Right lung (tissue), 5 donors: Measurements from ENCODE around the gene HES7. TPM values are rescaled to one million over a fixed set of nuclear protein-coding genes. Genes with fewer than 3 reads are reported as not detected.

Source experiments
- DNase-seq, 2 donors: peaks; one replicate each; pipeline ENCODE4 v3.0.0-alpha.2; 2013
- polyA plus RNA-seq, 5 donors: library from polyadenylated mRNA; unstranded; fragments of 120-200 nt; gene quantifications; one replicate each; pipeline versions ENCODE4 v1.2.1 to v1.2.3, GENCODE V29; 2013; ENCODE audit warnings: inconsistent platforms in 1 of 5, low replicate concordance in 1 of 5; ENCODE audit not compliant: insufficient read length in 5 of 5, insufficient read depth in 1 of 5

HES7 gene
- polyA plus RNA-seq, 5 donors, result 0.22 TPM; not detected in 4

DNA sequence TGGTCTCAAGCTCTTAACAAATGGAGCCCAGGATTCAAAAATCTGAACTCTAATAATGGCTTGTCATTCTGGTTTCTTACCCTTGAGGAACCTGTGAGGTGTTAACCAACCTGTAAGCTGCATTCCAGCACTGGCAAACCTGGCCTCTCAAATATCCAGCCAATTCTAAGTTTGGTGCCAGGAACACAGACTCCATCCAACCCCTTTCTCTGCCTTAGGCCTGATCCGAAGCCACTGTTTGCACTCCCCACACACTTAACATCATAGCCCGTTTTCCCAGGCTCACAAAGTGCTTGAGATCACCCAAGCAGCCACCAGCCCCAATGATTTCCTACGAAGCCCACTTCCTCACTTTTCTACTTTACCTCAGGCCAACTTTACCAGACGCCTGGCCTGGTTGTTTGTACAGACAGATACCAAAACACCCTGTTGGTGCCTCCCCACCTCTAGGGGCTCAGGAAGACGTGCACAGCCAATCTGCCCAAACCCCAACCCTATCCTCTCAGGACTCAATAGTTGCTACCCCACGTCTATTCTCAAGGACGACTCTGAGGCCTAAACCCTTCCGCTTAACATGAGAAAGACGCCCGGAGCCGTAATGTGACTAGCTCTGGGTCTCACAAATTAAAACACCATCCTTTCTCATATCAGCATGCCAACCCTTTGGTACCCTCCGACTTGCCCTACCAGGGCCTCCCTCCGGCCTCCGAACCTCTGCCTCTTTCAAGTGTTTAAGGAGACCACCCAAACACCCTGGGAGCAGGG lies 31.5 kb upstream of the HES7 start:
- no peak for DNase-seq

DNA sequence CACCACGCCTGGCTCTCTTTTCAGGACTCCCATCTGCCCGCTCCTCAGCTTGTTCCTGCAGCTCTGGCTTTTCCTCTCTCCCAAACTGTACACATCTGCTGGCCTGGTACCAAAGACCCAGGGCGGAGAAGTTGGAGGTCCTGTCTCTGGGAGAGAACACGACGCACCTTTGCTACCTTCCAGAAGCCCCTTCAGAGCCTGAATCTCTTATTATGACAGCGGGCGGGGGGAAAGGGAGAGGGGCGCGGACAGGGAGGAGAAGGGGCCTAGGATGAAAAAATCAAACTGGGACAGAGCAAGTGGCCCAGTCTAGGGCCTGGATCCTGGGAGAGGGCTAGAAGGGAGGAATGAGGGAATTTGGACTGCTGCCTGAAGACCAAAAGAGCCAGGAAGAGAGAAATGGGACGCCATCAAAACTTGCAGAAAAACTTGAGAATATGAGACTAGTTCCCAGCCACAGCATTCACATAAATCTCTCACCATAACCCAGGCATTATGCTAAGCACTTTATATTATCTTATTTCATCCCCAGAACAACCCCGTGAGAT lies 30.8 kb upstream of the HES7 start:
- DNase-seq, result no peak

DNA sequence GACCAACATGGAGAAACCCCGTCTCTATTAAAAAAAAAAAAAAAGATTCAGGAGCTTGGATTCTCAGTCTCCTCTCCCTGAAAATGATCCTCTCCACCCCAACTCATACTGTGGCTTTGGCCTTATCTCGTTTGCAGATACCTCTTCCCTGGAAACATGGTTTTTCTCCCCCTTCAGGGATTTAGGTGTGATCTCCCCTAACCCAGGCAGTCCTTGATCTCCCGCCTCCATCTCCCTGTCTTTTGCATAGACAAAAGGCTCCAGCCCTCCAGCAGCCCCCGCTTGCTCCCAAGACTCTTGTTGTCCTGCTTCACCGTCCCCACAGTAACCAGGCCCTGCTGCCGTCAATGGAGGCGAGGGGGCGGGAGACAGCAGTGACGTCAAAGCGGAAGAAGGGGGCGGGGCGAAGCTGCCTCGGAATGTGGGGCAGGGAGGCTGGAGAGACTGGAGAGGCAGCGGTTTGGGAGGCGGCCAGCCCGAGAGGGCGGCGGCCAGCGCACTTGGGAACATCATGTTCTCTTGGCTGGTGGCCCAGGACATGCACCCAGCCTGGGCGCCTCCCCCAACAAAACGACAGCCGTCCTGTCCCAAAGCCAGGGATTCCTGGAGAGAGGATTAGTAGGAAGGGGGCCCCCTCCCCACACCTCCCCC lies 30.2 kb upstream of the HES7 start:
- peak; percentile 100 for DNase-seq

DNA sequence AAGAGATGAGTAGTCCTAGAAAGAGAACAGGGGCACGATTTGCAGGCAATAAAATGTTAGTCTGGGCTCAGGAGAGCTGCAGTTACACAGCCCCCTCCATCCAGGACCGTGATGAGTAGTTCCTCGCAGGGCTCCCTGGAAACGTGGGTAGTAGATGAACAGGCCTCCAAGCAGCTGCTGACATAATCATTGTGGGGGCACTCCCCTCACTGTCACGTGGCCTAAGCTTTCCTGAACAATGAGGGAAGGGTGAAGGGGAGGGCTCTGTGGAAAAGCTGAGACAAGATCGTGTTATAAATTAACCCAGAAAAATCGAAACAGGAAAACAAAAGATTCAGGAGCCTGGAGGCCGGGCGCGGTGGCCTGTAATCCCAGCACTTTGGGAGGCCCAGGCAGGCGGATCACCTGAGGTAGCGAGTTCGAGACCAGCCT lies 29.6 kb upstream of the HES7 start:
- DNase-seq, result peak in 1 of 2 donors; percentile 65

DNA sequence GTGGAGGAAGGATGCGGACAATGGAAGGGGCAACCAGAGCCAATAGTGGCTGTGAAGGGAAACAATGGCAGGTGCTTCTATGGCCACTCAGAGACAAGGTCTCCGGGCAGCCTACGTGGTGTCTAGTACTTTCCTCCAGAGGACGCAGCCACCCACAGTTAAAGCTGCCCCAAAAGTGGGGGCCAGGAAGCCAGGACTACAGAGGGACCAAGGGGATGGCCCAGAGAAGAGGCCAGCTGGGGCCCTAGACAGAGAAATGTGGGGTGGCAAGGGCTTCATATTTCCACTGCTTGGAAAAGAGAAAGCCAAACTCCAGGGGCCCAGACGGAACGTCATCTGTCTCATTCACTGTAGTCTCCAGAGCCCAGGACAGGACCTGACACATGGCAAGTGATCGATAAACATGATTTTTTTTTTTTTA lies 29.1 kb upstream of the HES7 start:
- DNase-seq, result no peak

DNA sequence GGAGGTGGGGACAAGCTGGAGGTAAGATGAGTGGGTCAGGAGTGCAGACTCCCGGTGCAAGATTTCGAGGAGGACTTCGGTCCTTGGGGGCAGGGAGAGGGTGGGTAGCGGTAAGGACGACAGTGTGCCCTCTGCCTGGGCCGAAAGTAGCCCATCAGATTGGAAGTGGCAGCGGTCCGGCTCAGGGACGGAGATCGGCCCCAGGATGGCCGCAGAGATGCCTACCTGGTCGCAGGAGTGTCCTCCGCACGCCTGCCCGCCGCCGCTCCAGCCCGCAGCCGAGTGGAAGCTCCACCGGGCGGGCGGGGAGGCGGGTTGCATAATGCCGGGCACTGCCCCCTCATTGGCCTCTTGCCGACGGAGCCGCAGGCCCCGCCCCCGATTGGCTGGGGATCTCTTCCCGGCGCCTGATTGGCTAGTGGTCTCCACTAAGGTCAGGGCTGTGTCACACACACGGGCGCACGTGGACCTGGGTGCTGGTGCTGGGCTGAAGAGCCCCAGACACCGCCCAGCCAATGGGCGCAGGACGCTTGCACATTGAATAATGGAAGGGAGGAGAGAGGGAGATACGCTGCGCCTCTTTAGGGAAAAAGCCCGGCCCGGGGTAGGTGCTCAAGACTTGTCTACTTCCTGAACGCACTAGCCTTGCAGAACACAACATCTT lies 28.3 kb upstream of the HES7 start, which contains the start of gene PER1:
PER1 (minus strand) TSS at position 293 of the 664 bp plus-strand sequence. CDS start 1,698 bp downstream, outside the sequence.
- peak; percentile 93 to 94 for DNase-seq

DNA sequence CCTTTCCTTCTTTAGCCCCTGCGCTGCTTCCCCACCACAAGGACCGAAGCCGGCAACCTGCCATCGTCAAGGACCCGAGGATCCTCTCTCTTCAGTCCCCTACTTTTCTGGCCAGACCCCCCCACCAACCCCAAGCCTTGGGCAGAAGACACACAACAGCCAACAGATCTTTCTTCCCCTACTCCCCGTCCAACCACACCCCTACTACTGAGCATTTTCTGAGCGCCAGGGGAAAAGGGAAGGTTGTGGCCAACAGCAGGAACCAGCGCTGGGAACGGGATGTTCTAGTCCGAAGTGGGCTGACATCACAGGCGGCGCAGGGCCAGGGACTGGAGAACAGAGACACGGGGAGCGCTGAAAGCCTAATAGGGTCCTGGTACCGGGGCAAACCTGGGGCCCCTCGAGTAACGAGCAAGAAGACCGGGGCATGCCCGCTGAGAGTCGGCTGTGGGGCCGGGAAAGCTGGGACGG lies 27.8 kb upstream of the HES7 start:
- peak; percentile 62 to 71 for DNase-seq

DNA sequence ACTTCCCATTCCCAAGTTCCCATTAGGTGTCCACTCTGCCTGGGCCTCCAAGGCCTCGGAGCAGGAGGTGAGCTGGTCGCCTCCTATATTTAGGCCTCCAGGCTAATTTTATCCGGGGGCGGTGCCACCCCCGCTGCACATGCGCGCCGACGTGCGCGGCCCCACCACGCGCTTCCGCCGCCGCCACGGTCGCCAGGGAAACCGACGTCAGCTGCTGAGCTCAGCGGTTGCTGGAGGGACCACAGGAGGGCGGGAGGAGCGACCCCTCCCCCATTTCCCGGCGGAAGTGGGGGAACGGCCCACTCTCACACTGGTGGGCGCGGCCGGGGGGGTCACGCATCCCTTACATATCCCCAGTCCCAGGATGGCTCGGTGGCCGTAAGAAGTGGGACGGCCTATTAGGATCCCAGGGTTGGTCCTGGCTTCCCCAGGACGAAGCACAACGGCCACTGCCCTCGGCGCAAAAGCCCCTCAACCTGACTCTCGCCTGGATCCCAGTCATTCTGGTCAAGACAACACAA lies 27.3 kb upstream of the HES7 start:
- peak; percentile 96 for DNase-seq

DNA sequence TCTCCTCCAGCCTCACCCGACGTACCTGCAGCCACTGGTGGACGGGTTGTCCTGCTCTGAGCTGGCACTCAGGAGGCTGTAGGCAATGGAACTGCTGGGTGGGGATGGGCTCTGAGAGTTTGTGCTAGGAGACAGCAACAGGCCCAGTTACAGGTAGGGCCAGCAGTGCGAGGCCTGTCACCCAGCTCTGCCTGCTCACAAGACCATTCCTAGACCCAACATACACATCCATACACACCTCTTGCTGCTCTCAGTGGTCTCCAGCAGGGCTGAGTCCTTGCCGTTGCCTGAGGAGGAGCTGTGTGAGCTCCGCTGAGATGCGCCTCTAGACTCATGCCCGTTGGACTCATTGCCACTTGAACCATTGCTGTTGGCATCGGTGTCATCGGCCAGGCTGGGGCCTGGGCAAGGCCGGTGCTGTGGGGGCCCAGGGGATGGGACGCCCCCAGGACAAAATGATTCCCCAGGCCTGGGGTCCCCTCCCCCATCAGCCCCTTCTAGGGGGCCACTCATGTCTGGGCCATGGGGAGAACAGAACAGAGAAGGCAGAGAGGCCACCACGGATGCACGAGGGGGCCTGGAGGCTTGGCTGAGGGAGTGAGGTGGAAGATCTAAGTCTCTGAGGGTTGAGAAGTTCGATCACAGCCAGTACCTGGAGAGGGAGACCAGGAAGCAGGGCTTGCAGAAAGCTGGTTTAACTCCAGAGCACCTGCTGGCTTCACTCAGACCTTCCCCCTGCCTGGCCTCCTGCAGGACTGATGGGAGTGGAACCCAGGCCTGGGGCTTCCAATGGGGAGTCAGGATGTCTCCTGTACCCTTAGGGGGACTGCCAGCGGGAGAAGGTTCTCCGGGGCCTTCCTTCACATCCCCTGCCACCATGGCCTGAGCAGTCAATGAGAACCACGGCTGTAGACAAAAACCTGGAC lies 26.6 kb upstream of the HES7 start:
- DNase-seq, result no peak

DNA sequence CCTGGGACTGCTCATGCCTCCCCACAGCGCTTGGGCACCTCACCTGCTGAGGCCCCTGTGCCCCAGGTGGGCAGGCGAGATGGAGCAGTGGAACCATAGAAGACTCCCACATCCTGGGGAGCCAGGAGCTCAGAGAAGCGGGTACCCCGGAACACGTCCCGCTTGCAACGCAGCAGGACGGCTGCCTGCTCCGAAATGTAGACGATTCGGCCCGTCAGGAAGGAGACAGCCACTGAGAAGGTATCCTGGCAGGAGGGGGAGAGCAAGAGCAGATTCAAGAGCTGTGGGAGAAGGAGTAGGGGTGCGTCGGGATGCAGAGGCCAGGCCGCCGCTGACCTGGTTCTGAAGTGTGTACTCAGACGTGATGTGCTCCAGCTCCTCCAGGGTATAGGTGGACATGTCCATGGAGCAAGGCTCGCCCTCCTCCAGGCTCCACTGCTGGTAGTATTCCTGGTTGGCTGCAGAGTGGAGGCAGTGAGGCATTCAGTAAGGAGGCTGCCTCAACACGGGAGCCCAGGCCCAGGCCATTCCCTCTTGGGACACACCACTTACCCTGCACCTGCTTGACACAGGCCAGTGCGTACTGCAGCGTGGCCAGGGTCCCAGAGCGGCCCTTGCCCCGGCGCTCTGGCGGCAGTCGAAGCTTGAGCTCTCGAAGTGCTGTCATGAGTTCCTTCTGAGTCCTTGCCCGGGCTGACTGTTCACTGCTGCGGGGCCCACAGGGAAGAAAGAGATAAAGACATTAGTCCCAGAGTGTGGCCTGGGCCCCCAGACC lies 25.7 kb upstream of the HES7 start:
- no peak for DNase-seq

DNA sequence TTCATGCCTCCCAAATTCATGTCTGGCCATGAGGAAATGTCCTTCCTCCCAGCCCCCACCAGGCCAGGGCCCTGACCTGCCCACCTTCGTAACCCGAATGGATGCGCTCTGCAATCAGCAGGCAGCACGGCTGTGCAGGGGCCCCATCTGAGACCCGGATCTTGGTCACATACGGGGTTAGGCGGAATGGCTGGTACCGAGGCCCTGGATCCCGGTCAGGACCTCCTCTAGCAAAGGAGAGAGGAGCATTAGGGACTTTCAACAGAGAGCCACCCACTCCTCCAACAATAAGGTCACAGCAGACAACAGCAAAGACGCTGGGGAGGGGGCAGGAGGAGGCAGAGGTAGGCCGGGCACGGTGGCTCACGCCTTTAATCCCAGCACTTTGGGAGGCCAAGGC lies 24.7 kb upstream of the HES7 start:
- no peak for DNase-seq

DNA sequence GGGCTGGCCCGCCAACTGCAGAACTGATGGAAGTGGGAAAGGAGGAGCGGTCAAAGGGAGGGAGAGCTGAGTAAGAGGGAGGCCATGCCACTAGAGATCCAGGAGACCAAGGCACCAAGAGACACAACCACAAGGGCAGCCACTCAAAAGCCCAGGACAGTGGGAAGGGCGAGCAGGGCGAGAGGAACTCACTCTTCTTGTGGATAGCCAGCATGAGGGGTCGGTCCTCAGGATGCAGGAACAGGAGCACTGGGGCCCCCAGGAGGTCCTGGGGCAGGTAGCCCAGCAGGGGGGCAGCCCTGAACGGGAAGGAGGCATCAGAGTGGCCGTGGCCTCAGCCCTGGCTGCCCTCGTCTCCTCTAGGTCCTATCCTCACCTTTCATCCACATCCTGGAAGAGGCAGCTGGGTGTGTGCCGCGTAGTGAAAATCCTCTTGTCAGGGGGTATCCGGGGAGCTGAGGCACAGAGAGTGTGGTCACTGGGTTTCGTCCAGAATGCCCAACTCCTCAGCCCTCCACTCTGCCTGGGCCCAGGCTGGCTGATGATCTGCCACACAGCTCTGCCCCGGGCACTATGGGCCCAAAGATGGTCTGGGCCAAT lies 24.0 kb upstream of the HES7 start:
- no peak for DNase-seq

DNA sequence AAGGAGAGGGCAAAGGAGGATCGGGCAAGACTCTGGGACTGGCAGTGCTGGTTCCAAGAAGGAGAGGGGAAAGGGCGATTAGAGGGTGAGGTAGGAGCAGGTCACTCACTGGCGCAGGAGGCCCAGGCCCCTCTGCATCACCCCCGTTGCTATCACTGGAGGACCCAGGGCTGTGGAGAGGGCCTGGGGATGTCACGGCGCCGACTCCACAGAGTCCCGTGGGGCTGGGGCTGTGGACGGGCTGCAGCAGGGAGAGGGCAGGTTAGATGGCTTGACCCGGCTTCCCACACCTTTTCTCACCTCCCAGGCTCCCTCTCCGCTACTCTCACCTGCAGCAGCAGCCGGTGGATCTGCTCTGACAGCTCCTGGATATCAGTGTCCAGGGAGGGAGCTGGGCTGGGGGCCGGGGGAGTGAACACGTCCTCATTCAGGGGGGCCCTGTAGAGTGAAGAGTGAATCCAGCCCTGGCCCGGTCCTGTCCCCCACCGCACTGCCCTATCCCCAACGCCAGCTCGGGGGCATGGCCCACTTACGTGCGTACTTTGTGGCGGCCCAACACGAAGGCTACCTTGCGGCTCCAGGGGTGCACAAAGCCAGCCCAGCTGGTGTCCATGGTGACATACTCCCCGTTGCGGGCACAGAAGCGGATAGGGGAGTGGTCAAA lies 23.4 kb upstream of the HES7 start:
- DNase-seq, result no peak

DNA sequence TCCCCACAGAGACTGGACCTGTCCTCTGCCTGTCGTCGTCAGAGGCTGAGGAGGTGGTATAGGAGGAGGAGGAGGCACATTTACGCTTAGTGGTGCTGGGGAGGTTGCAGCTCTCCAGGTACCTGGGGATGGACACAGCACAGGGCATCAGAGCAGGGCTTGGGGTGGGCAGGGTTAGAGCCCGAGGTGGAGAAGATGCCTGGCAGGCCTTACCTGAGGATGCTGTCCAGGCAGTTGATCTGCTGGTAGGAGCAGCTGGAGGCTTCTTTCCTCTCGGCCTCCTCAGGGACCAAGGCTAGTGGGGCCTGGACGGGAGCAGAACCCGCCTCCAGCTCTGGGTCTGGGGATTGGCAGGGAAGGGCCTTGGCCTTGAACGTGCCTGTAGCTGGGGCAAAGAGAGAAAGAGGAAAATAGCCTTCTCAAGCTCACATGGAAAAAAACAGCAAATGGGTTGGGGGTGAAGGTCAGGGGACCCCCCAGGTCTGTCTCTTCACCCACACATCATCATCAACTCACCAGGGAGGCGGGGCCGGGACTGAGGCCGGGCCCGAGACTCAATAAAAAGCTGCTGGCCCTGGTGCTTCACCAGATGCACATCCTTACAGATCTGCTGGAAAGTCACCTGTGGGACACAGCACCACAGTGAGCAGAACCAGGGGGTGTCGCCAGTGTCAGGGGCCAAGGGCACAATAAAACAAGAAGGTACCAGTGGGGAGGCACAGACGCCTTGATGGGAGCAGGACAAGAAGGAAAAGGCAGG lies 22.7 kb upstream of the HES7 start:
- DNase-seq, result no peak

DNA sequence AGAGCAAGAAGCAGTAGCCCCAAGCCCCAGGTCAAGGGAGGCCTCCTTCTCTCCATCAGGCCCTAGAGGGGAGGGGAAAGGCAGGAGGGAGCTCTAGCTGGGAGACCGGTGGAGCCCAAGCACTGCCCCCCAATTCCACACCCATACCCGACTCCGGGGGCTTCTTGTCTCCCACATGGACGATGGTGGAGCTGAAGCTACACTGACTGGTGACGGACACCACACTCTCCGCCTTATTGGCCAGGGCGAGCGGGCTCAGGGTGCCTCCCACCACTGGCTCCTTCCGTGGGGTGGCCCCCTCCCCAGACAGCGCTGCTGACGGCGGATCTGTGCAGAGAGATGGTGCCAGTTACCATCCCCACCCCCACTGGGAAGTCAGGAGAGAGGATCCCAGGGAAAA lies 21.9 kb upstream of the HES7 start:
- DNase-seq, result no peak

DNA sequence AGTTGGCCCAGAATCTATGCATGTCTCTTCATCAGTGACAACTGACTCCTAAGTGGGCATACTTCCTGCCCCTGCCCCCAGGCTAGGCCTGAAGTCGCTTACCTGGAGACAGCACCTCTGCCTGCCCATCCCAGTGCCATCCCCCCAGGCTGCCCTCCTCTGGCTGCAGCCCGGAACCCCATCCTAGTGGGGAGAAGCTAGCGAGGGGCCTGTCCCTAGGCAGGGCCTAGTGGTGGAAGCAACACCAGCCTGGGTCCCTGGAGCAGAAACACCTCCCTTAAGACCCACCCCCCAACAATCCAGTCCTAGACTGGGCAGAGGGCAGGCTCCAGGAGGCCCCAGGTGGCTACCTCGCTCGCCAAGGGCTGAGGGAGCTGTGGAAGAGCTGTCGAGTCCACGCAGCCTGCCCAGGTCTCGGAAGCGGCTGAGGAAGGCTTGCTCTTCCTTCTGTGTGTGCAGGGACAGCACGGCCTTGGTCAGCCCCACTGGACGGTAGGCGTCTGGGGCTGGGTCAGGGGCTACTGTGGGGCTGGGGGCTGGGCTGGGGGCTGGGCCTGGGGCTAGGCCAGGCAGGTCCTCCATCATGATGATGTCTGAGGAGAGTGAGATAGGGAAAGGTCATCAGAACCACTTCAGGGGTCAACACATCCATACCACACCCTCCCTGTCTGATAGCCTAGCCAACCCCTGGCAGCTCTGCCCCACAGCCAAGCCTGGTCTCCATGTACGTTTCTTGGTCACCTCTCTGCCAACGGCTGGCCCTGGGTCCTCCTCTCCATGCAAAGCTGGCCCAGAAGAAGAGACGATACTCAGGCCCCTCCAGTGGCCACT lies 20.7 kb upstream of the HES7 start:
- no peak for DNase-seq
